Central memory CD4-positive, alpha-beta T cell (primary cell): ENCODE results near the gene PGA5.

ENCODE experiments used
- DNase-seq: peaks from one replicate; pipeline ENCODE4 v3.0.0; 2022

The PGA5 gene

DNA sequence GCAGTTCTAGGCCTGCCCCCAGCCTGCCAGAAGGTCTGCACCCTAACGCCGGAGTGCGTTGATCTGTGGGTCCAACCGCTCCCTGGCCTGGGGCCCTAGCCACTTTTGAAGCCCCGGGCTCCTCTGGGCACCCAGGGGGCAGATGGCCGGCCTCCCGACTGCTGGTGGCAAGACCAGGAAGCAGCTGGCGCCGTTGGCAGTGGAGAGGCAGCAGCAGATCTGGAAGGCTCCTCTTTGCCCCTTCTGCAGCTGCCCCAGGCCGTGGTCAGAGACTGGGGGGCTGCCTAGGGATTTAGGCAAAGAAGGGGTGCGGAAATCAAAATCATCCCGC lies 54.6 kb downstream of the PGA5 start:
- no peak for DNase-seq

DNA sequence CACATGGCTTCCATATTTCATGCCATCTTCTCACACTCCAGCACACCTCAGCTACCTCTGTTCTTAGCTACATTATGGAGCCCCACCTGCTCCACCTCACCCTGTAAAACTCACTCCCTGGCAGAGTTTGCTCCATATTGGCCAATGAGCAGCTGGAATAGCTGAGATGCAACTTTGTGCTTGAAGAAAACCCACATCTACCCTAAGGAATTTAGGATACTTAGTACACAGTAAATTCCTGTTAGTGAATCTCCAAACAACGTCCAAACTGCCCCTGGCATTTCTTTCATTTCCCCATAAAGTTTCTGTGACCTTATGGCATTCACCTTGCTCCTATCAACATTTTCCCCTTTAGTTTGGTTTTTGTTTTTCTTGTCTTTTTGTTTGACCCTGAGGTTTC lies 56.4 kb downstream of the PGA5 start:
- no peak for DNase-seq

DNA sequence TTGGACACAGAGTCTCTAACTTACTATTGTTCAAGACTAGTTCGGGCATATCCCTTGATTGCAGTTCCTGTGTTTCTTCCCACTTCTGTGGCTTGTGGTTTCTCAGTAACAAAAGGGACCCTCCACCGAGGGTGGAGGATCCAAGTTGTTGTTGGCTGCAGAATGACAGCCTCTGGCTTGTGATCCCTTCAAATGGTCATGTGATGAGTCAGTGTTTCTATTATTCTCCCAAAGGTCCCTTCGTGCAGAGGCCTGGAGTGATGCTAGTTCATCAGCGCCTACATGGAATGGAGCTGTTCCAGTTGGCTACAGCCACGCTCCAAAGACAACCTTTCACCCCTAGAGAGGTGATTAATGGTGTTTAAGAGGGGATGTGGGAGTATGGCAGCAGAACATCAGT lies 56.8 kb downstream of the PGA5 start:
- DNase-seq, result no peak

DNA sequence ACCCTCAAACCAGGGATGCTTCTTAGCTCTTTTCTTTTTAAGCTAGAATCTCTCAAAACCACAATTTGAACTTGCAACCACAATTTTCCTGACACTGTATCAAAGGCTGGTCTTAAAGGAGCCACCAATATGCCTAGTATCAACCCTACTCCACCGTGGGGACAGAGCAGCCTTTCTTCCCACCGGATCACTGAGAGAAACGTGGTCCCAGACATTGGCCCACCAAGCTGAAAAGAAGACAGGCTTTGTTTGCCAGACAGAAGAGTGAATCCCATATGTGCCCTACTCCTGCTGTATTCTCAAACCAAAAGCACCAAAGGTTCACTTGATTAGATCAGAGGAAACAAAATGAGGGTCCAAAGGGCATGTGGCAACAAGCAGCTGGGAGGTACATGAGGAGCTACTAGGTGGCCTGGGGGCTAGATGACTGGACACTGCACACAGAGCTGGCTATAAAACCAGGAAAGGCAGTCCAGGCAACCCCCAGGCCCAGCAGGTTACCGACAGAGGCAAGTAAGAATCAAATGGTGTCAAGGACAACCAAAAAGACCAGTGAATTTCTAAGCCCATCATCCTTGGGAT lies 57.8 kb downstream of the PGA5 start:
- DNase-seq, result no peak
